HL-60 (cell line): Measurements from ENCODE around the gene SHC2.

Source experiments
- CTCF ChIP-seq: IDR thresholded peaks from one replicate; pipeline ENCODE4 v1.5.1; 2011; ENCODE audit warnings: low read length, control low read depth, inconsistent platforms; ENCODE audit not compliant: insufficient read depth
- GABPA ChIP-seq: IDR thresholded peaks from 2 replicates; pipeline ENCODE4 v1.6.1; 2012; ENCODE audit warnings: low read depth
- POLR2AphosphoS5 ChIP-seq: IDR thresholded peaks from 2 replicates; pipeline ENCODE4 v1.6.1; 2012; ENCODE audit warnings: low read depth
- REST ChIP-seq: IDR thresholded peaks from 2 replicates; pipeline ENCODE4 v1.6.1; 2012; ENCODE audit warnings: low read depth; ENCODE audit not compliant: insufficient replicate concordance

- peak; percentile 46 for TF ChIP-seq CTCF
- TF ChIP-seq POLR2AphosphoS5 = no peak
- TF ChIP-seq GABPA = no peak
- no peak for TF ChIP-seq REST
Observed at GRCh38 chr19:495402-496111, 34.7 kb upstream of the SHC2 start.
